ENCODE results near the gene DDX39B.
"Not testable (repeated sequence)": the region's sequence is repeated elsewhere in the genome, so short reads cannot be mapped to it uniquely, and the experiment has no call there.

DDX39B gene

DNA sequence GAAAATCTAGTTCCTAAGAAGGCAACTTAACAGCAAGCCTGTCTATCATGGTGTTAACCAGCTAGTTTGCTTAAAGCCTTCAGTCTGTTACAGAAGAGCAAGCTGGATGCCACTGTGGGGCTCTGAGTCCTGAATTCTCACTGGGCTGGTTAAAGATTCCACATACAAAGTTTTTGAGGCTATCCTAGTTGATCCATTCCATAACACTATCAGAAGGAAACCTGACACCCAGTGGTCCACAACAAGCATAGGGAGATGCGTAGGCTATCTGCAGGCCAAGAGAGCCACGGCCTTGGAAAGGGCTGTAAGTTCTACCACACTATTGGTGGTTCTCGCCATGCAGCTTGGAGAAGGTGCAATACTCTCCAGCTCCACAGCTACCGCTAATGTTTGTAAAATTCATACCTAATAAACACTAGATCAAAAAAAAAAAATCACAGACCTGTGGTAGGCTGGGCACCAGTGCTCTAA lies 13.5 kb downstream of the DDX39B start:
- Histone ChIP-seq H3K4me1 (ENCODE audit: control insufficient read depth, insufficient read depth, low read length) (peaks cover 8% of the 10 kb centered on the region), H3K4me3 (ENCODE audit: low read length) (no peak overlapping the region), H3K9me3 (ENCODE audit: control insufficient read depth, low read length) (no peaks in the 10 kb centered on the region), H3K36me3 (ENCODE audit: control insufficient read depth, insufficient read depth, low read length) (peaks cover 16% of the 10 kb centered on the region), H3K9ac (ENCODE audit: low read length) (no peak overlapping the region), H3K27me3 (ENCODE audit: control insufficient read depth, insufficient read depth, low read length) (no peaks in the 10 kb centered on the region)

DNA sequence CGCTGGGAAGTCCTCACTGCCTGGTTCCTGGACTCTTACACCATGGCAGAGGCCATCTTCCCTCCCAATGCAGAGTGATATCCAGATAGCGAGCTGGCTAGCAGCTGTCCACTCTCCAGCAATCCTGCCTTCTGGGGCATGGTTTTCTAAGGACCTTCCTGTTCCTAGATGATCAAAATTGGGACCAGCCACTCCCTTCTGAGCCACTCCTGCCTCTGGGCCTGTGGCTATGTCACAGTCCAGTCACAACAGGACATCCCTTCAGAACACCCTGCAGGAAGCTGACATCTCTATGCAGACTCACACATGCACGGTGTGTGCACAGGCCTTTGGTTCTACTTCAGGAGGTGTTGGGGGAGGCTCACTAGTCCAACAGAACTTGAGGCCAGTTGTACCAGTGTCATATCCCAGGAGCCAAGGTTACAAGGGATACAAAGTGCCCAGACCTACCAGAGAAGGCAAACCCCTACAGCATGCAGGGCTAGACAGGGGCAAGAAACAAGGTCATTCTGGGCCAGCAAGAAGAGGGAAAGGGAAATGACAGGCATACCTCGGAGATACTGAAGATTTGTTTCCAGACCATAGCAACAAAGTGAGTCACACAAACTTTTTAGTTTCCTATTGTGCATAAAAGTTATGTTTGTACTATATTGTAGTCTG lies 15.7 kb downstream of the DDX39B start:
- no peak overlapping the region for H3K9ac ChIP-seq (ENCODE audit: low read length)
- H3K9me3 ChIP-seq (ENCODE audit: control insufficient read depth, low read length) = no peaks in the 10 kb centered on the region
- H3K36me3 ChIP-seq (ENCODE audit: control insufficient read depth, insufficient read depth, low read length) = peaks cover 8% of the 10 kb centered on the region
- peaks cover 8% of the 10 kb centered on the region for H3K4me1 ChIP-seq (ENCODE audit: control insufficient read depth, insufficient read depth, low read length)
- H3K27me3 ChIP-seq (ENCODE audit: control insufficient read depth, insufficient read depth, low read length) = no peaks in the 10 kb centered on the region
- no peak overlapping the region for H3K4me3 ChIP-seq (ENCODE audit: low read length)

DNA sequence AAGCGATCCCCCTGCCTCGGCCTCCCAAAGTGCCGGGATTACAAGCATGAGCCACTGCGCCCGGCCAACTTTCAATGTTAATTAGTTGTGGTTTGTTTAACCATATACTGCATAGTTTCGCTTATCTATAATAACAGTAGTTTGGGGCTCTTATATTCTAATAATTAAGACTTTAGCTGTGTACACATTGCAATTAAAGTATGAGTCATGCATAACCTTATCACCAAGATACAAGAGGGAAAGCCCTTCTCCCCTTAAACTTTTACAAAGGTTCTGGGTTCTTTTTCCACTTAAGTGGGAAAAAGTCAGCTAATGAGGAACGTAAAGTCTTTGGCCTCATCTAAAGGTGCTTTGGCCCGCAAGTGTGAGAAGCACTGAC lies 16.3 kb downstream of the DDX39B start:
- Histone ChIP-seq H3K36me3 (ENCODE audit: control insufficient read depth, insufficient read depth, low read length) (peaks cover 3% of the 10 kb centered on the region), H3K27me3 (ENCODE audit: control insufficient read depth, insufficient read depth, low read length) (no peaks in the 10 kb centered on the region), H3K9ac (ENCODE audit: low read length) (no peak overlapping the region), H3K4me3 (ENCODE audit: low read length) (no peak overlapping the region), H3K9me3 (ENCODE audit: control insufficient read depth, low read length) (no peaks in the 10 kb centered on the region), H3K4me1 (ENCODE audit: control insufficient read depth, insufficient read depth, low read length) (peaks cover 8% of the 10 kb centered on the region)

DNA sequence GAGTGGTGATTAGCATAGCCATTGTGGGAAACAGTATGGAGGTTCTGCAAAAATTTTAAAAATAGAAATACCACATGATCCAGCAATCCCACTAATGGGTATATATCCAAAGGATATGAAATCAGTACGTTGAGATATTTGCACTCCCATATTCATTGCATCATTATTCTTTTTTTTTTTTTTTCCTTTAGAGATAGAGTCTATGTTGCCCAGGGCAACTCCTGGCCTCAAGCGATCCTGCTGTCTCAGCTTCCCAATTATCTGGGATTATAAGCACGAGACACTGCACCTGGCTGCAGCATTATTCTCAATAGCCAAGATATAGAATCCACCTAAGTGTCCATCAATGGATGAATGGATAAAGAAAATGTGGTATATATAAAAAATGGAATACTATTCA lies 20.0 kb downstream of the DDX39B start:
- Histone ChIP-seq H3K4me1 (ENCODE audit: control insufficient read depth, insufficient read depth, low read length) (peaks cover 8% of the 10 kb centered on the region), H3K9me3 (ENCODE audit: control insufficient read depth, low read length) (no peaks in the 10 kb centered on the region), H3K36me3 (ENCODE audit: control insufficient read depth, insufficient read depth, low read length) (no peaks in the 10 kb centered on the region), H3K9ac (ENCODE audit: low read length) (no peak overlapping the region), H3K4me3 (ENCODE audit: low read length) (no peak overlapping the region), H3K27me3 (ENCODE audit: control insufficient read depth, insufficient read depth, low read length) (no peaks in the 10 kb centered on the region)

DNA sequence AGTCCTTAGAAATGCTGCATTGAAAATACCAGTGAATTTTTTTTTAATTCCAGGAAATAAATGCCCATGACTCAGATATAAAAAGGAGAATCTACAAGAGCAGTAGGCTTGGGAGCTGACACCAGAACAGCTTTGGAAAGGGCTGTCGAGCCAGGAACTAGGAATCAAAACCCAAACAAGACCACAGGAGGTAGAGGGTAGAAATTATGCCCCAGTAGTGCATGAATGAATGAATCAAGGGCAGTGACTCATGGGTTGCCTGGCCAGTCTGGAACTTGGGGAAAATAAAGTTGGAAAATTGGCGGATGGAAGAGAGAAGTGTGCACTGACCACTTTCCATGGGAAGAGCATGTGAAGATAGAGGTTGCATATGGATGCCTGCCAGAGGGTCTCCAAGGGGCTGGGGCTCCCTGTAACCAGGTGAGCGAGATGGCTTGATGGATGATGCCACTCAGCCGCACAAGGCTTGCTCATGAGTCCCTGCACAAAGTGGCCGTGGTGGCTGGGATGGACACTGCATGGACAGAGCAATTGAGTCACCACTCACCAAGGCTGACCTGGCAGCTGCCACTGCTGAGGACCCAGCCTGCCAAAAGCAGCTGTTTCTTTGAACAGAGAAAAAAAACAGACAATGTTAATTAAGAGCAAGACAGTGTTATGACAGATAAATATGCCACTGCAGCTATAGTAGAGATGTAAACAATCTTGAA lies 28.2 kb downstream of the DDX39B start:
- no peaks in the 10 kb centered on the region for H3K36me3 ChIP-seq (ENCODE audit: control insufficient read depth, insufficient read depth, low read length)
- no peak overlapping the region for H3K9ac ChIP-seq (ENCODE audit: low read length)
- H3K4me3 ChIP-seq (ENCODE audit: low read length) = no peak overlapping the region
- H3K9me3 ChIP-seq (ENCODE audit: control insufficient read depth, low read length) = no peaks in the 10 kb centered on the region
- H3K4me1 ChIP-seq (ENCODE audit: control insufficient read depth, insufficient read depth, low read length) = no peaks in the 10 kb centered on the region
- H3K27me3 ChIP-seq (ENCODE audit: control insufficient read depth, insufficient read depth, low read length) = no peaks in the 10 kb centered on the region

DNA sequence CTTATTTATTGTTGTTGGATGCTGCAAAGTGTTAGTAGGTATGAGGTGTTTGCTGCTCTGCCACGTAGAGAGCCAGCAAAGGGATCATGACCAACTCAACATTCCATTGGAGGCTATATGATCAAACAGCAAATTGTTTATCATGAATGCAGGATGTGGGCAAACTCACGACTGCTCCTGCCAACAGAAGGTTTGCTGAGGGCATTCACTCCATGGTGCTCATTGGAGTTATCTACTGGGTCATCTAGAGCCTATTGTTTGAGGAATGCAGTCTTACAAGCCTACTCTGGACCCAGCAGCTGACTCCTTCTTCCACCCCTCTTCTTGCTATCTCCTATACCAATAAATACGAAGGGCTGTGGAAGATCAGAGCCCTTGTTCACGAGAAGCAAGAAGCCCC lies 31.8 kb downstream of the DDX39B start:
- no peak overlapping the region for H3K9ac ChIP-seq (ENCODE audit: low read length)
- H3K9me3 ChIP-seq (ENCODE audit: control insufficient read depth, low read length) = no peaks in the 10 kb centered on the region
- H3K36me3 ChIP-seq (ENCODE audit: control insufficient read depth, insufficient read depth, low read length) = no peaks in the 10 kb centered on the region
- H3K27me3 ChIP-seq (ENCODE audit: control insufficient read depth, insufficient read depth, low read length) = no peaks in the 10 kb centered on the region
- no peaks in the 10 kb centered on the region for H3K4me1 ChIP-seq (ENCODE audit: control insufficient read depth, insufficient read depth, low read length)
- H3K4me3 ChIP-seq (ENCODE audit: low read length) = no peak overlapping the region

DNA sequence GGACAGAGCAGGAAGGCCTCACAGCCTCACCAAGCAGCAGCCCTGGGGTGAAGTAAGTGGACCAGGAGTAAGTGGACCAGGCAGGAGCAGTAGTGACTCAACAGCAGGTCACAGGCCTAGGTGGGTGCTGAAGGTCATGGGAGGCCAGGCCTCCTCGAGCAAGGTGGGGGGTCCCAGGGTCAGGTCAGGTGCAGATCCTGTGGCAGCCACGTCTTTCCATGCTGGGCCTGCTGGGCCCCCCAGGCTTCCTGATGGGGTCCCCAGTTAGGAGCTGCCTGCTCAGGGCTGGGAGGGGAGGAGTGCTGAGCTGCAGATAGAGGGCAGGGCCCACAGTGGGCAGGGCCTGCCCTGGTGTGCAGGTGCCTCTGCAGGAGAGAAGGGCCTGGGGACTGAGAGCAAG lies 32.8 kb downstream of the DDX39B start:
- not testable (repeated sequence) for H3K36me3 ChIP-seq (ENCODE audit: control insufficient read depth, insufficient read depth, low read length); H3K9ac ChIP-seq (ENCODE audit: low read length); H3K9me3 ChIP-seq (ENCODE audit: control insufficient read depth, low read length); H3K4me3 ChIP-seq (ENCODE audit: low read length); H3K4me1 ChIP-seq (ENCODE audit: control insufficient read depth, insufficient read depth, low read length); H3K27me3 ChIP-seq (ENCODE audit: control insufficient read depth, insufficient read depth, low read length)

DNA sequence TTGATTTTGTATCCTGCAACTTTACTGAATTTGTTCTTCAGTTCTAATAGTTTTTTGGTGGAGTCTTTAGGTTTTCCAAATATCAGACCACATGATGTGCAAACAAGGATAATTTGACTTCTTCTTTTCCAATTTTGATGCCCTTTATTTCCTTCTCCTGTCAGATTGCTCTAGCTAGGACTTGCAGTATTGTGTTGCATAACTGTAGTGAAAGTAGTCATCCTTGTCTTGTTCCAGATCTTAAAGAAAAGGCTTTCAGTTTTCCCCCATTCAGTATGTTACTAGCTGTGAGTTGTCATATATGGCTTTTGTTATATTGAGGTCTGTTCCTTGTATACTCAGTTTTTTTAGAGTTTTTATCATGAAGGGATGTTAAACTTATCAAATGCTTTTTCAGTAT lies 39.2 kb downstream of the DDX39B start:
- no peaks in the 10 kb centered on the region for H3K9me3 ChIP-seq (ENCODE audit: control insufficient read depth, low read length)
- no peaks in the 10 kb centered on the region for H3K4me1 ChIP-seq (ENCODE audit: control insufficient read depth, insufficient read depth, low read length)
- H3K9ac ChIP-seq (ENCODE audit: low read length) = no peak overlapping the region
- H3K36me3 ChIP-seq (ENCODE audit: control insufficient read depth, insufficient read depth, low read length) = no peaks in the 10 kb centered on the region
- H3K4me3 ChIP-seq (ENCODE audit: low read length) = no peak overlapping the region
- peaks cover 18% of the 10 kb centered on the region for H3K27me3 ChIP-seq (ENCODE audit: control insufficient read depth, insufficient read depth, low read length)

DNA sequence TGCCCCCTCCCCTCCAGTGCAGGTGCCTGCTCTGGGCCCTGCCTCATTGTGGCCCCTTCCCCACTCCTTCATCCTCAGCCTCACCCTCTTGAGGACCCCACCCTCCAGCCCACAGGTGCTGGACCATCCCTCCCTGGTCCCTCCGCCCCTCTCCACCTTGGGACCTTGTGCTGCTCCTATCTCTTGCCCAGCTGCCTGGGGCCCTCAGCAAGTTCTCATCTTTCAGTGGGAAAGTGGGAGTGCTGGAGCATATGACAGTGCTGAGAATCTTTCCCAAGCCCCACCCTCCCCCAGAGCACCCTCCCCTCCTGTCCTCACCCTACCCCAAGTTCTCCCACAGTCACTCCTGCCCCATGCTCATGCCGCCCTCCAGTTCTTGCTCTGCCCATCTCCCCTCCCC lies 42.2 kb downstream of the DDX39B start:
- peaks cover 34% of the 10 kb centered on the region for H3K27me3 ChIP-seq (ENCODE audit: control insufficient read depth, insufficient read depth, low read length)
- H3K36me3 ChIP-seq (ENCODE audit: control insufficient read depth, insufficient read depth, low read length); H3K4me1 ChIP-seq (ENCODE audit: control insufficient read depth, insufficient read depth, low read length); H3K9me3 ChIP-seq (ENCODE audit: control insufficient read depth, low read length); H3K9ac ChIP-seq (ENCODE audit: low read length); H3K4me3 ChIP-seq (ENCODE audit: low read length): not testable (repeated sequence)

DNA sequence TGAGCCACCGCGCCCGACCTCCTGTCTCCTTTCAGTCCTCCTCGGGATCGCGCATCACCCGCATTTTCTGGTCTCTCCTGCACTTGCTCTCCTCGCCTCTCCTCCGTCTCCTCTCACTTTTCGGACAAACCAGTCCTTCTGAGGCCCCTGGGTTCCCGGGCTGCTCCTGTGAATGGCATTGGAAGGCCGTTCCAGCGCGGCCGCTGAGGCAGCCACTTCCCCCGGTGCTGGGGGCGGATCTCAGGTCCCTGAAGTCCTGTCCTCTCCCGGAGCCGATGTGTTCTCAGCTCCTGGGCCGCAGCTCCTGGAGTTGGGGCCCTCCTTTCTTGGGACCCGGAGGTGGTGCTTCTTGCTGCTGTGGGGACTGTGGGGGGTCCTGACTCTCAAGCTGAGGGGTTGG lies 43.1 kb downstream of the DDX39B start:
- Histone ChIP-seq H3K27me3 (ENCODE audit: control insufficient read depth, insufficient read depth, low read length) (peaks cover 41% of the 10 kb centered on the region), H3K9me3 (ENCODE audit: control insufficient read depth, low read length) (no peaks in the 10 kb centered on the region), H3K4me3 (ENCODE audit: low read length) (no peak overlapping the region), H3K4me1 (ENCODE audit: control insufficient read depth, insufficient read depth, low read length) (peaks cover 4% of the 10 kb centered on the region), H3K9ac (ENCODE audit: low read length) (no peak overlapping the region), H3K36me3 (ENCODE audit: control insufficient read depth, insufficient read depth, low read length) (no peaks in the 10 kb centered on the region)

DNA sequence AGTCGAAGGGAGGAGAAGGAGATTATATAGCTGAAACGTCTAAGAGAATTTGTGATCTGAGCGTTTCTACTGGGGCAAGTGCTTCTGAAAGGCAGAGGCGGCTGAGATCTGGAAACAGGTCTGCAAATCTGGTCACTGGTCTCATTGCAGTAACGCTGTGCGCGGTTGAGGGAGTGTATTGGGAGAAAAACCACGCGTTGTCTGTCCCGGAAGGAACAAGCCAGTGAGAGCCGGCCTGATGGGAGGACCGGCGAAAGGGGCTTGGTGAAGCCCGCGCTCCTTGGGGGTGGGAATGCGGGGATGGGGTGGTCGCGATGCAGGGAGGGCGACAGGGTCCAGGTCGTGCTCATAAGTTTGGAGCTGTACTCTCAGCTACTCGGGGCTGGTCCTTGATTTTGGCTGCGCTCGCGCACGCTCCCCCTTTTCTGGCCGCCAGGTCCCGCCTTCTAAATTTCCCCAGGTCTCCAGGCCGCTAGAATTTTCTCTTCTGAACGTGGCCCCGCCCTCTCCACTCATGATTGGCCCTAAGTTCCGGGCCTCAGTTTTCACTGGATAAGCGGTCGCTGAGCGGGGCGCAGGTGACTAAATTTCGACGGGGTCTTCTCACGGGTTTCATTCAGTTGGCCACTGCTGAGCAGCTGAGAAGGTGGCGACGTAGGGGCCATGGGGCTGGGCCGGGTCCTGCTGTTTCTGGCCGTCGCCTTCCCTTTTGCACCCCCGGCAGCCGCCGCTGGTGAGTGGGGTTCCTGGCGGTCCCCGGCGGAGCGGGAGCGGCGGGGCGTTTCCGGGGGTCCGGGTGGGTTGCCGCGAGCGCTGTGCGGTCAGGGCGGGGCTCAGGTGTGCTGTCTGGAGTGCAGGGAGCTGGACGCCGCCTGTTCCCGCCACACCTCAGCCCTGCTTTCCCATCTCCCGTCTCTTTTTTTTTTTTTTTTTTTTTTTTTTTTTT lies 44.0 kb downstream of the DDX39B start, which contains the start of gene MICB:
TSS of gene MICB (plus strand) at position 615 of the 946 bp plus-strand sequence. CDS start at position 664, 49 bp downstream.
- Histone ChIP-seq H3K4me3 (ENCODE audit: low read length) (peak within 1 kb of the TSS; percentile 31), H3K27me3 (ENCODE audit: control insufficient read depth, insufficient read depth, low read length) (peaks cover 47% of the 10 kb centered on the region), H3K9ac (ENCODE audit: low read length) (peak within 1 kb of the TSS; percentile 47), H3K36me3 (ENCODE audit: control insufficient read depth, insufficient read depth, low read length) (no peaks in the 10 kb centered on the region), H3K4me1 (ENCODE audit: control insufficient read depth, insufficient read depth, low read length) (peaks cover 4% of the 10 kb centered on the region), H3K9me3 (ENCODE audit: control insufficient read depth, low read length) (no peaks in the 10 kb centered on the region)

DNA sequence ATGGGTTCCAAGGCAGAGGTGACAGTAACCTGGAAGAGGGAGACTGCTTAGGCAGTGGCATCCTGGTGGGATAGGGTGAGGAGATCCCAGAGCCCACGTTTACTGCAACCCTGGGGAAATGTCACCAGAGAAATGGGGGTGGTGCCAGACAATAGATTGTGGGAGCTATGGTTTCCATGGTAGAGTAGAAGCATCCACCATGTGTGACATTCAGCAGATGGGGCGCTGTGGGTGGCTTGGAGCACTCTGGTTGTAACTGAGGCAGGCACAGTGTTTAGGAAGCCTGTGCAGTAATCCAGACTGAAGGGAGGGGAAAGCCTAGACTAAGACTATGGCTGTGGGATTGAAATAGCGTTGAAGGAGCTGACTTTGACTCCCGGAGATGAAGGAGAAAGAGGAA lies 45.0 kb downstream of the DDX39B start:
- H3K27me3 ChIP-seq (ENCODE audit: control insufficient read depth, insufficient read depth, low read length) = peaks cover 47% of the 10 kb centered on the region
- H3K4me3 ChIP-seq (ENCODE audit: low read length) = not testable (repeated sequence)

More for the DNA sequence above, 45.0 kb downstream of the DDX39B start:
- H3K4me1 ChIP-seq (ENCODE audit: control insufficient read depth, insufficient read depth, low read length); H3K36me3 ChIP-seq (ENCODE audit: control insufficient read depth, insufficient read depth, low read length); H3K9ac ChIP-seq (ENCODE audit: low read length); H3K9me3 ChIP-seq (ENCODE audit: control insufficient read depth, low read length): not testable (repeated sequence)

All from mucosa of stomach (tissue), 1 donor.